ENCODE results near the gene LGALS4. TPM values are rescaled to one million over a fixed set of nuclear protein-coding genes. Genes with fewer than 3 reads are reported as not detected.

Gene LGALS4
- total RNA-seq, 1 donor from 2014 or later: 0.32 TPM

- Mint-ChIP-seq H3K27ac (ENCODE audit: unreplicated experiment) (peak overlapping the region; percentile 90), H3K4me1 (ENCODE audit: low read depth, unreplicated experiment) (peaks cover 21% of the 10 kb centered on the region), H3K4me3 (ENCODE audit: unreplicated experiment) (peak overlapping the region; percentile 92), H3K36me3 (ENCODE audit: low read depth, unreplicated experiment) (peaks cover 19% of the 10 kb centered on the region), H3K27me3 (ENCODE audit: low read depth, unreplicated experiment) (no peaks in the 10 kb centered on the region), H3K9me3 (ENCODE audit: unreplicated experiment) (no peaks in the 10 kb centered on the region)
- Histone ChIP-seq H3K9me3 (ENCODE audit: insufficient read depth, low read depth, low read length) (no peaks in the 10 kb centered on the region), H3K27me3 (ENCODE audit: insufficient read depth, low read length) (no peaks in the 10 kb centered on the region), H3K79me2 (ENCODE audit: insufficient read depth, low read length) (peaks cover 56% of the 10 kb centered on the region), H3K4me3 (ENCODE audit: insufficient read depth, low read depth, low read length) (peak overlapping the region; percentile 84), H3K4me2 (ENCODE audit: low read length) (peak overlapping the region; percentile 93), H3K4me1 (ENCODE audit: insufficient read depth, low read length) (peaks cover 30% of the 10 kb centered on the region), H2AFZ (ENCODE audit: low read depth, low read length) (no peak overlapping the region), H4K20me1 (ENCODE audit: insufficient read depth, low read length) (peaks cover 55% of the 10 kb centered on the region), H3K9ac (ENCODE audit: low read length) (peak overlapping the region; percentile 90), H3K36me3 (ENCODE audit: insufficient read depth, low read length) (peaks cover 33% of the 10 kb centered on the region), H3K27ac (ENCODE audit: low read depth, low read length) (peak overlapping the region; percentile 70)
- no peak for TF ChIP-seq EZH2 (IDR thresholded peaks at IDR 0.05; ENCODE audit: insufficient read depth, low read length)
- no peak for TF ChIP-seq CTCF (IDR thresholded peaks at IDR 0.05; ENCODE audit: insufficient read depth, low read depth, low read length)
- DNase-seq (ENCODE audit: low read depth) (no peak), FAIRE-seq (no peak)
These were observed 35.8 kb upstream of the LGALS4 start for GRCh38 chr19:38848299-38849146.

- Mint-ChIP-seq H3K36me3 (ENCODE audit: low read depth, unreplicated experiment) (peaks cover 27% of the 10 kb centered on the region), H3K9me3 (ENCODE audit: unreplicated experiment) (no peaks in the 10 kb centered on the region), H3K4me1 (ENCODE audit: low read depth, unreplicated experiment) (peaks cover 17% of the 10 kb centered on the region), H3K27ac (ENCODE audit: unreplicated experiment) (no peak overlapping the region), H3K4me3 (ENCODE audit: unreplicated experiment) (no peak overlapping the region), H3K27me3 (ENCODE audit: low read depth, unreplicated experiment) (no peaks in the 10 kb centered on the region)
- no peak for FAIRE-seq
- no peak for DNase-seq (ENCODE audit: low read depth)
- no peak overlapping the region for H3K9ac ChIP-seq (ENCODE audit: low read length)
- TF ChIP-seq CTCF (IDR thresholded peaks at IDR 0.05; ENCODE audit: insufficient read depth, low read depth, low read length): no peak
- no peak for TF ChIP-seq EZH2 (IDR thresholded peaks at IDR 0.05; ENCODE audit: insufficient read depth, low read length)
- no peaks in the 10 kb centered on the region for H3K27me3 ChIP-seq (ENCODE audit: insufficient read depth, low read length)
- H2AFZ ChIP-seq (ENCODE audit: low read depth, low read length): no peak overlapping the region
- H3K4me2 ChIP-seq (ENCODE audit: low read length): no peak overlapping the region
- peaks cover 17% of the 10 kb centered on the region for H3K4me1 ChIP-seq (ENCODE audit: insufficient read depth, low read length)
- H3K9me3 ChIP-seq (ENCODE audit: insufficient read depth, low read depth, low read length): no peaks in the 10 kb centered on the region
- H3K27ac ChIP-seq (ENCODE audit: low read depth, low read length): no peak overlapping the region
- H3K4me3 ChIP-seq (ENCODE audit: insufficient read depth, low read depth, low read length): no peak overlapping the region
- peaks cover 81% of the 10 kb centered on the region for H3K79me2 ChIP-seq (ENCODE audit: insufficient read depth, low read length)
- H4K20me1 ChIP-seq (ENCODE audit: insufficient read depth, low read length): peaks cover 79% of the 10 kb centered on the region
- peaks cover 55% of the 10 kb centered on the region for H3K36me3 ChIP-seq (ENCODE audit: insufficient read depth, low read length)
These were observed 33.4 kb upstream of the LGALS4 start for GRCh38 chr19:38846097-38846496.
